ENCODE measurements around the gene OR5AS1. TPM values are rescaled to one million over a fixed set of nuclear protein-coding genes. Genes with fewer than 3 reads are reported as not detected.

The OR5AS1 gene
- total RNA-seq = not detected

DNA sequence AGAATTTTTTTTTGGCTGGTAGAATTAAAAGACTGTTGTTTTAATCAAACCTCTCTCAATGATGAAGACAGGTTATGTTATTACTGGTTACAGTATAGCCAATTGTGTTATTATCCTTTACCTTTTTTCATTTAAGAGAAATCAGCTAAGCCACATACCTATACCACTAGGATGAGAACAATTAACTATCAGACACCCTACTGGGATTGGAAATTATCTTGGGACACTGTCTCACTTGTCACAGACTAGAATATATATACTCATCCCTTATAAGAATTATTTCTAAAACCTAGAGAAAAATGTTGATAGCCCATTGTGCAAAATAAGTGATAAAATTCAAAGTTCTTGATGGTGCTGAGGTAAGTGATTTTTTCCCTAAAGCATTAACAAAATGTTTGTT is at the start of gene OR5AS1:
TSS of gene OR5AS1 (plus strand) at position 301 of the 400 bp plus-strand sequence. CDS start 2,765 bp downstream, outside the sequence.
- Histone ChIP-seq H3K27me3 (no peaks in the 10 kb centered on the region), H3K36me3 (no peaks in the 10 kb centered on the region), H3K9me3 (no peaks in the 10 kb centered on the region), H3K27ac (no peak within 1 kb of the TSS), H3K4me1 (no peaks in the 10 kb centered on the region), H3K4me3 (no peak within 1 kb of the TSS)
- TF ChIP-seq POLR2A (IDR thresholded peaks at IDR 0.05) (no peak), POLR2AphosphoS5 (IDR thresholded peaks at IDR 0.05) (no peak), EP300 (IDR thresholded peaks at IDR 0.05) (no peak)
- TF ChIP-seq, protein P1, sequence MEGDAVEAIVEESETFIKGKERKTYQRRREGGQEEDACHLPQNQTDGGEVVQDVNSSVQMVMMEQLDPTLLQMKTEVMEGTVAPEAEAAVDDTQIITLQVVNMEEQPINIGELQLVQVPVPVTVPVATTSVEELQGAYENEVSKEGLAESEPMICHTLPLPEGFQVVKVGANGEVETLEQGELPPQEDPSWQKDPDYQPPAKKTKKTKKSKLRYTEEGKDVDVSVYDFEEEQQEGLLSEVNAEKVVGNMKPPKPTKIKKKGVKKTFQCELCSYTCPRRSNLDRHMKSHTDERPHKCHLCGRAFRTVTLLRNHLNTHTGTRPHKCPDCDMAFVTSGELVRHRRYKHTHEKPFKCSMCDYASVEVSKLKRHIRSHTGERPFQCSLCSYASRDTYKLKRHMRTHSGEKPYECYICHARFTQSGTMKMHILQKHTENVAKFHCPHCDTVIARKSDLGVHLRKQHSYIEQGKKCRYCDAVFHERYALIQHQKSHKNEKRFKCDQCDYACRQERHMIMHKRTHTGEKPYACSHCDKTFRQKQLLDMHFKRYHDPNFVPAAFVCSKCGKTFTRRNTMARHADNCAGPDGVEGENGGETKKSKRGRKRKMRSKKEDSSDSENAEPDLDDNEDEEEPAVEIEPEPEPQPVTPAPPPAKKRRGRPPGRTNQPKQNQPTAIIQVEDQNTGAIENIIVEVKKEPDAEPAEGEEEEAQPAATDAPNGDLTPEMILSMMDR (IDR thresholded peaks at IDR 0.05) = no peak
- DNase-seq (ENCODE audit: low spot score in 2 of 2) = no peak

DNA sequence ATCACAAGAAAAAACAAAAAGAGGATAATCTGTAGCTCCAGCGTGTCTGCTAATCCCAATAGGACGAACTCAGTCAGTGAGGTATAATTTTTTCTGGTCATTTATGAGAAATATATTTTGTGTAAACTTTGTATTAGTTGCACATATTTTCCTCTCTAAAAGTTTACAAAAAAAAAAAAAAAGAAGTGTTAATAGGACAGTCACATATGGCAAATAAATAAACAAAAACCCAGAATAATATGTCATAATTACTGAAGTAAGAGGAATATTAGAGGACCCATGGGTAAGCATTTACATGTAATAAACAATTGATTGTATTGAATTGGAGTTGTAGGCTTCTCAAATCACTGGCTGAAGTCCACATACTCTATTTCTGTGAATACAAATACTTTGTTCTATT is 32.9 kb upstream of the OR5AS1 start, which contains the start of gene OR5F1:
TSS of gene OR5F1 (minus strand) at position 101 of the 400 bp plus-strand sequence. CDS start at position 101, 0 bp downstream.
- no peak within 1 kb of the TSS for H3K27ac ChIP-seq
- no peaks in the 10 kb centered on the region for H3K27me3 ChIP-seq
- peaks cover 3% of the 10 kb centered on the region for H3K9me3 ChIP-seq
- H3K4me3 ChIP-seq = no peak within 1 kb of the TSS
- DNase-seq (ENCODE audit: low spot score in 2 of 2) = no peak
- no peaks in the 10 kb centered on the region for H3K36me3 ChIP-seq
- WGBS = 71% methylated on average over 2 of the region's 2 CpGs
- H3K4me1 ChIP-seq = no peaks in the 10 kb centered on the region
- TF ChIP-seq EP300 (IDR thresholded peaks at IDR 0.05) = no peak
- TF ChIP-seq POLR2AphosphoS5 (IDR thresholded peaks at IDR 0.05) = no peak
- TF ChIP-seq POLR2A (IDR thresholded peaks at IDR 0.05) = no peak
- TF ChIP-seq, protein P1 (IDR thresholded peaks at IDR 0.05) = no peak

DNA sequence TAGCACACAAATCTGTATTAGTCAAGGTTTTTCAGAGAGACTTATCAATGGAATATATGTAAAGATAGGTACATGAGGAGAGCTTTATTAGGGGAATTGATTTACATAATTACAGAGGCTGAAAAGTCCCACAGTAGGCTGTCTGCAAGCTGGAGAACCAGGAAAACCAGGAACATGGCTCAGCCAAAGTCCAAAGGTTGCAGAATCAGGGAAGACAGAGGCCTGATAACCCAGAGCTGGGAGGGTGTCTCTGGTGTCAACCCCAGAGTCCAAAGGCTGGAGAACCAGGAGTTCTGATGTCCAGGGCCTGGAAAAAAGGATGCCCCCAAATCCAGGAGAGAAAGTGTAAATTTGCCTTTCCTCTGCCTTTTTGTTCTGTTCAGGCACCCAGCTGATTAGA is 16.7 kb upstream of the OR5AS1 start:
- Histone ChIP-seq H3K9me3 (no peaks in the 10 kb centered on the region), H3K27me3 (no peaks in the 10 kb centered on the region), H3K4me3 (no peak overlapping the region), H3K36me3 (no peaks in the 10 kb centered on the region), H3K4me1 (no peaks in the 10 kb centered on the region), H3K27ac (no peak overlapping the region)
- no peak for DNase-seq (ENCODE audit: low spot score in 2 of 2)
- TF ChIP-seq, protein P1 (IDR thresholded peaks at IDR 0.05) = no peak
- TF ChIP-seq EP300 (IDR thresholded peaks at IDR 0.05) = no peak
- no peak for TF ChIP-seq POLR2A (IDR thresholded peaks at IDR 0.05)
- no peak for TF ChIP-seq POLR2AphosphoS5 (IDR thresholded peaks at IDR 0.05)

- Histone ChIP-seq H3K27me3 (no peaks in the 10 kb centered on the region), H3K4me1 (no peaks in the 10 kb centered on the region), H3K9me3 (peaks cover 3% of the 10 kb centered on the region), H3K27ac (no peak overlapping the region), H3K36me3 (no peaks in the 10 kb centered on the region), H3K4me3 (no peak overlapping the region)
- no peak for TF ChIP-seq POLR2AphosphoS5 (IDR thresholded peaks at IDR 0.05)
- no peak for TF ChIP-seq POLR2A (IDR thresholded peaks at IDR 0.05)
- WGBS = 26% methylated on average over 2 of the region's 2 CpGs
- no peak for DNase-seq (ENCODE audit: low spot score in 2 of 2)
Observed at GRCh38 chr11:56013805-56014204, 13.6 kb upstream of the OR5AS1 start.

GRCh38 chr11:56045538-56045937 is 18.1 kb downstream of the OR5AS1 start:
- Histone ChIP-seq H3K9me3 (peaks cover 3% of the 10 kb centered on the region), H3K4me1 (no peaks in the 10 kb centered on the region), H3K4me3 (no peak overlapping the region), H3K27me3 (no peaks in the 10 kb centered on the region), H3K27ac (no peak overlapping the region), H3K36me3 (no peaks in the 10 kb centered on the region)
- TF ChIP-seq POLR2A (IDR thresholded peaks at IDR 0.05) (no peak), EP300 (IDR thresholded peaks at IDR 0.05) (no peak), POLR2AphosphoS5 (IDR thresholded peaks at IDR 0.05) (no peak)
- TF ChIP-seq, protein P1 (IDR thresholded peaks at IDR 0.05) = no peak
- 57% methylated on average over 1 of the region's 1 CpG for WGBS
- DNase-seq (ENCODE audit: low spot score in 2 of 2) = no peak

DNA sequence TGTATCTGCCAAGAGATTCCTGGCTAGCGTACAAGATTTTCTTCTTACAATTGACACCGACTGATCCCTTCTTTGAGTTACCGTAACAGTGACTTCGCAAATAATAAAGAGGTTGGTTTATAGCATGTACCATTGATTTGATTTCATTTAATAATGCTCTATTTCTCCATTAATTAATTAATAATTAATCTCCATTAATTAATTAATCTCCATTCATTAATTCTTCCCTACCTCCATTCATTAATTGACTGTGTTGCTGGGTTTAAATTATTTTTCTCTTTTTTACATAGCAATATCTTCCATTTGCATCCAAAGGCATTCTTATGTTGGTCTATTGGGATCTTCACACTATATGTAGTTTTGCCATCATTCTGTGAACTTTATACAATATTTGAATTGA is 21.0 kb downstream of the OR5AS1 start:
- no peaks in the 10 kb centered on the region for H3K36me3 ChIP-seq
- no peak for TF ChIP-seq POLR2AphosphoS5 (IDR thresholded peaks at IDR 0.05)
- no peak for TF ChIP-seq POLR2A (IDR thresholded peaks at IDR 0.05)
- TF ChIP-seq, protein P1 (IDR thresholded peaks at IDR 0.05) = no peak
- DNase-seq (ENCODE audit: low spot score in 2 of 2) = no peak
- no peak overlapping the region for H3K27ac ChIP-seq
- 60% methylated on average over 4 of the region's 4 CpGs for WGBS
- no peaks in the 10 kb centered on the region for H3K9me3 ChIP-seq
- no peaks in the 10 kb centered on the region for H3K27me3 ChIP-seq
- H3K4me1 ChIP-seq = no peaks in the 10 kb centered on the region
- H3K4me3 ChIP-seq = no peak overlapping the region

Data from suprapubic skin (tissue), 4 donors.